ENCODE measurements around the gene GRIN3B.

The GRIN3B gene

GRCh38 chr19:1046836-1047695 is 46.8 kb downstream of the GRIN3B start:
- DNase-seq: no peak

- DNase-seq: no peak
These were observed 47.5 kb downstream of the GRIN3B start for GRCh38 chr19:1047696-1048147.

- DNase-seq: no peak
These were observed 48.9 kb downstream of the GRIN3B start for GRCh38 chr19:1049106-1049505.

- DNase-seq: no peak
These were observed 49.6 kb downstream of the GRIN3B start for GRCh38 chr19:1049800-1050199.

- no peak for DNase-seq
These were observed 51.0 kb downstream of the GRIN3B start for GRCh38 chr19:1050989-1051788.

- DNase-seq: no peak
These were observed 51.6 kb downstream of the GRIN3B start for GRCh38 chr19:1051791-1052190.

- no peak for DNase-seq
These were observed 52.2 kb downstream of the GRIN3B start for GRCh38 chr19:1052349-1052975.

- no peak for DNase-seq
These were observed 53.2 kb downstream of the GRIN3B start for GRCh38 chr19:1053176-1054101.

- no peak for DNase-seq
These were observed 54.1 kb downstream of the GRIN3B start for GRCh38 chr19:1054102-1055027.

GRCh38 chr19:1055028-1055425 is 54.8 kb downstream of the GRIN3B start:
- DNase-seq: no peak

GRCh38 chr19:1055886-1056620 is 55.8 kb downstream of the GRIN3B start:
- DNase-seq: no peak

GRCh38 chr19:1057176-1057855 is 57.1 kb downstream of the GRIN3B start:
- peak; percentile 82 for DNase-seq

GRCh38 chr19:1058112-1058511 is 57.9 kb downstream of the GRIN3B start:
- no peak for DNase-seq

Measured in 8988T (cell line).